Endodermal cell (in vitro differentiated cells): ENCODE results near the gene ARR3. TPM values are rescaled to one million over a fixed set of nuclear protein-coding genes. Genes with fewer than 3 reads are reported as not detected.

ENCODE experiments used
- DNase-seq: peaks from one replicate; pipeline ENCODE4 v3.0.0-alpha.2; 2017
- H3K27ac ChIP-seq: 2 replicates; pipeline ENCODE4 v1.5.1; 2013; ENCODE audit warnings: mild to moderate bottlenecking, low read depth, low read length, moderate library complexity
- H3K27me3 ChIP-seq: 2 replicates; pipeline ENCODE4 v1.6.1; 2013; ENCODE audit warnings: mild to moderate bottlenecking, low read length, moderate library complexity; ENCODE audit not compliant: insufficient read depth, control insufficient read depth, poor library complexity, severe bottlenecking
- H3K36me3 ChIP-seq: 2 replicates; pipeline ENCODE4 v1.7.0; 2013; ENCODE audit warnings: mild to moderate bottlenecking, low read length, moderate library complexity; ENCODE audit not compliant: control insufficient read depth, insufficient read depth
- H3K4me1 ChIP-seq: one replicate; pipeline ENCODE4 v1.7.0; 2013; ENCODE audit warnings: low read length; ENCODE audit not compliant: control insufficient read depth, insufficient read depth
- H3K4me3 ChIP-seq: 2 replicates; pipeline ENCODE4 v1.5.1; 2013; ENCODE audit warnings: mild to moderate bottlenecking, low read length, moderate library complexity
- H3K9ac ChIP-seq: 2 replicates; pipeline ENCODE4 v1.6.1; 2013; ENCODE audit warnings: mild to moderate bottlenecking, low read length, moderate library complexity; ENCODE audit not compliant: poor library complexity, severe bottlenecking; ENCODE audit errors: extremely low read depth
- H3K9me3 ChIP-seq: 2 replicates; pipeline ENCODE4 v1.6.1; 2013; ENCODE audit warnings: mild to moderate bottlenecking, low read length, moderate library complexity; ENCODE audit not compliant: control insufficient read depth
- H3K27ac Mint-ChIP-seq: 2 replicates; pipeline ENCODE4 v1.8.0; 2020; ENCODE audit warnings: mixed read lengths
- H3K27me3 Mint-ChIP-seq: 2 replicates; pipeline ENCODE4 v1.8.0; 2021; ENCODE audit warnings: mild to moderate bottlenecking, mixed read lengths; ENCODE audit not compliant: insufficient read depth
- H3K36me3 Mint-ChIP-seq: 2 replicates; pipeline ENCODE4 v1.8.0; 2020; ENCODE audit warnings: low read depth, mixed read lengths
- H3K4me1 Mint-ChIP-seq: 2 replicates; pipeline ENCODE4 v1.8.0; 2020; ENCODE audit warnings: mixed read lengths
- H3K4me3 Mint-ChIP-seq: 2 replicates; pipeline ENCODE4 v1.8.0; 2020; ENCODE audit warnings: mild to moderate bottlenecking, moderate library complexity, mixed read lengths
- H3K9me3 Mint-ChIP-seq: 2 replicates; pipeline ENCODE4 v1.8.0; 2020; ENCODE audit warnings: mild to moderate bottlenecking, mixed read lengths
- WGBS, 2 experiments: methylation state at CpG; one replicate each; pipeline versions ENCODE4 v1.1.5 to v1.1.7; 2013; ENCODE audit warnings: missing lambda C conversion rate in 2 of 2, mixed read lengths in 1 of 2; ENCODE audit not compliant: insufficient coverage in 1 of 2, insufficient read length in 1 of 2; 5-methylcytosine and 5-hydroxymethylcytosine counted together
- total RNA-seq, 2 donors: library from RNA; stranded (reverse); fragmentation: NEBNext Ultra II Directional in 1 of 2; extraction: Animal tissue kit (Norgen Biotek cat#: 25700) in 1 of 2; gene quantifications; 2 replicates in 1 of 2; 3 replicates in 1 of 2; pipeline ENCODE4 v1.2.1, GENCODE V29; 2021
- TF ChIP-seq, protein P1 (sequence below): fragments of 200-600 bp; sonication (generic); conservative IDR thresholded peaks from 2 replicates; pipeline ENCODE4 v1.5.0; 2021; ENCODE audit warnings: antibody characterized with exemption, mild to moderate bottlenecking

Gene ARR3
- total RNA-seq, 2 donors from 2014 or later: not detected

DNA sequence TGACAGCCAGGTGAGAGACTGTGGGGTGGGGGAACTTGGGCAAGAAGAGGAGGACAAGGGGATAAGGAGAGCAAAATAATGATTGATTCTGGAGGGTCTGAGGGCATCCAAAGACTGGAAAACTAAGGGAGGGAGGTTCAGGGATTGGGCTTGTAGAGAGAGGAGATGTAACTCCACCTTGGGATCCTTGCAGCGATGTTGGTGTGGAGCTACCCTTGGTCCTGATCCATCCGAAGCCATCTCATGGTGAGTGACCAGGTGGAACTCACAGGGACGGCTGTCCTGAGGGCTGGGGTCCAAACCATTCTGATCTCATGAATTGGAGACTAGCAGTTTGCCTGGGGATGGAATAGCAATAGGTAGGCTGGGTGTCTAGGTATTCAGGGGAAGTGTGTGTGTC is 12.4 kb downstream of the ARR3 start:
- Histone ChIP-seq H3K27me3 (no peaks in the 10 kb centered on the region), H3K9me3 (no peaks in the 10 kb centered on the region), H3K9ac (no peak overlapping the region), H3K4me3 (no peak overlapping the region), H3K36me3 (no peaks in the 10 kb centered on the region), H3K27ac (no peak overlapping the region), H3K4me1 (no peaks in the 10 kb centered on the region)
- TF ChIP-seq, protein P1, sequence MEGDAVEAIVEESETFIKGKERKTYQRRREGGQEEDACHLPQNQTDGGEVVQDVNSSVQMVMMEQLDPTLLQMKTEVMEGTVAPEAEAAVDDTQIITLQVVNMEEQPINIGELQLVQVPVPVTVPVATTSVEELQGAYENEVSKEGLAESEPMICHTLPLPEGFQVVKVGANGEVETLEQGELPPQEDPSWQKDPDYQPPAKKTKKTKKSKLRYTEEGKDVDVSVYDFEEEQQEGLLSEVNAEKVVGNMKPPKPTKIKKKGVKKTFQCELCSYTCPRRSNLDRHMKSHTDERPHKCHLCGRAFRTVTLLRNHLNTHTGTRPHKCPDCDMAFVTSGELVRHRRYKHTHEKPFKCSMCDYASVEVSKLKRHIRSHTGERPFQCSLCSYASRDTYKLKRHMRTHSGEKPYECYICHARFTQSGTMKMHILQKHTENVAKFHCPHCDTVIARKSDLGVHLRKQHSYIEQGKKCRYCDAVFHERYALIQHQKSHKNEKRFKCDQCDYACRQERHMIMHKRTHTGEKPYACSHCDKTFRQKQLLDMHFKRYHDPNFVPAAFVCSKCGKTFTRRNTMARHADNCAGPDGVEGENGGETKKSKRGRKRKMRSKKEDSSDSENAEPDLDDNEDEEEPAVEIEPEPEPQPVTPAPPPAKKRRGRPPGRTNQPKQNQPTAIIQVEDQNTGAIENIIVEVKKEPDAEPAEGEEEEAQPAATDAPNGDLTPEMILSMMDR: no peak
- peaks cover 2% of the 10 kb centered on the region for H3K4me1 Mint-ChIP-seq
- WGBS, 2 experiments: 85% methylated on average over 3 of the region's 3 CpGs; no CpG with 5 or more reads in 1 of the 2 experiments
- no peak overlapping the region for H3K4me3 Mint-ChIP-seq
- no peak for DNase-seq
- H3K27ac Mint-ChIP-seq: no peak overlapping the region
- H3K9me3 Mint-ChIP-seq: peaks cover 67% of the 10 kb centered on the region
- H3K36me3 Mint-ChIP-seq: peaks cover 9% of the 10 kb centered on the region
- H3K27me3 Mint-ChIP-seq: no peaks in the 10 kb centered on the region

DNA sequence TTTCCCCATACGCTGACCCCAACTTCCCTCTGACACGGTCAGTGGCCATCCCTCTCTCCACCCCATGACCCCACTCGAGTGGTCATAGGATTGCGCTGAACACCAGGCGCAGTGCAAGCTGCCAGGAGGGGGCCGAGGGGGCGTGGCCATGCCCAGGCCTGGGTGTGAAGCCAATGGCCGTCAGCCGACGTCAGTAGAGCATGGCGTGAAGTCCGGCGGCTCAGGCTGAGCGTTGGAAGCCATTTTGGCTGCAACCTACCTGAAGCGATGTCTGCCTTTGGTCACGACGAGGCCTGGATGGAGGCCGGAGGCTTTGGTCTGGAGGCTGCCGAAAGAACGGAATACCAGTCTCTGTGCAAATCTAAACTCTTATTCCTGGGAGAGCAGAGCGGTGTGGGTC is 13.8 kb downstream of the ARR3 start, which contains the start of gene RAB41:
RAB41 (plus strand) TSS at position 222 of the 400 bp plus-strand sequence; CDS start at position 268, 46 bp downstream.
- peaks cover 2% of the 10 kb centered on the region for H3K4me1 Mint-ChIP-seq
- H3K9me3 ChIP-seq: no peaks in the 10 kb centered on the region

DNA sequence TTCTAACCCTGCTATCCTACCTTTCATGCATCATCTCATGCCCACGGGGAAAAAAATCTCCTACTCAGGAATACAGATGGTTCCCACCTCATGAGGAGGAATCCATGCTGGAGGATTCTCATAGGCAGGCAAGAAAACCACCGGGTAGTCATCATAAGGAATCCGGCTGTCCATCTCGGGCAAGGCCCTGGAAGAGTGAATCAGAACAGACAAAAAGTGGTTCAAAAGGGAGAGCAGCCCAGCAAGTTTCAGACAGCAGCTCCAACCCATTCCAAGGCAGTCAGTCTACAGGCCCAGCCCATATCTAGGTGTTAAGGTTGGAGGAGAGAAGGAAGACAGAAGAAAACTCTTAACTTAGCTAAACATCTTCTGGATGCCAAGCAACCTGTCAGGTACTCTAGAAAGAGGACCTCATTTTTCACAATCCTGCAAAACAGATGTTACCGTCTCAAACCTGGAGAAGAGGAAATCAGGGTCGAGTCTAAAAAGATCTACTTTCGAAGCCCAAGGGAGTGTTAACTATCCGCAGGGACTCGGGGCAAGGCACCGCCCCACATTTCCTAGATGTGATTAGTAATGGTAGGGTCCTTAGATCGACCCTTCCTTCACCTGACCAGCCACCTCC is 21.1 kb downstream of the ARR3 start:
- Histone ChIP-seq H3K36me3 (peaks cover 21% of the 10 kb centered on the region), H3K4me1 (no peaks in the 10 kb centered on the region), H3K9ac (peak overlapping the region; percentile 28), H3K4me3 (peak overlapping the region; percentile 94), H3K27me3 (no peaks in the 10 kb centered on the region), H3K9me3 (no peaks in the 10 kb centered on the region), H3K27ac (no peak overlapping the region)
- Mint-ChIP-seq H3K9me3 (peaks cover 38% of the 10 kb centered on the region), H3K4me1 (peaks cover 6% of the 10 kb centered on the region), H3K27me3 (no peaks in the 10 kb centered on the region), H3K27ac (peak overlapping the region; percentile 89), H3K4me3 (peak overlapping the region; percentile 90), H3K36me3 (peaks cover 15% of the 10 kb centered on the region)
- WGBS, 2 experiments: 42% methylated on average over 8 of the region's 11 CpGs; no CpG with 5 or more reads in 1 of the 2 experiments
- DNase-seq: no peak
- TF ChIP-seq, protein P1: no peak

More for the DNA sequence above, 13.8 kb downstream of the ARR3 start, which contains the start of gene RAB41:
- H3K27me3 Mint-ChIP-seq: no peaks in the 10 kb centered on the region
- peaks cover 63% of the 10 kb centered on the region for H3K9me3 Mint-ChIP-seq
- TF ChIP-seq, protein P1: no peak
- H3K27ac Mint-ChIP-seq: no peak within 1 kb of the TSS
- Histone ChIP-seq H3K27me3 (no peaks in the 10 kb centered on the region), H3K4me3 (no peak within 1 kb of the TSS), H3K36me3 (peaks cover 9% of the 10 kb centered on the region), H3K9ac (no peak within 1 kb of the TSS), H3K4me1 (no peaks in the 10 kb centered on the region), H3K27ac (no peak within 1 kb of the TSS)
- H3K4me3 Mint-ChIP-seq: no peak within 1 kb of the TSS
- 93 to 96% methylated on average over 9 to 21 of the region's 21 CpGs for WGBS, 2 experiments
- H3K36me3 Mint-ChIP-seq: peaks cover 21% of the 10 kb centered on the region
- no peak for DNase-seq
